Measurements from ENCODE around the gene SIN3B. TPM values are rescaled to one million over a fixed set of nuclear protein-coding genes. Genes with fewer than 3 reads are reported as not detected.

Gene SIN3B
- total RNA-seq, 2 donors from 2014 or later = 57.9 to 79.8 TPM

DNA sequence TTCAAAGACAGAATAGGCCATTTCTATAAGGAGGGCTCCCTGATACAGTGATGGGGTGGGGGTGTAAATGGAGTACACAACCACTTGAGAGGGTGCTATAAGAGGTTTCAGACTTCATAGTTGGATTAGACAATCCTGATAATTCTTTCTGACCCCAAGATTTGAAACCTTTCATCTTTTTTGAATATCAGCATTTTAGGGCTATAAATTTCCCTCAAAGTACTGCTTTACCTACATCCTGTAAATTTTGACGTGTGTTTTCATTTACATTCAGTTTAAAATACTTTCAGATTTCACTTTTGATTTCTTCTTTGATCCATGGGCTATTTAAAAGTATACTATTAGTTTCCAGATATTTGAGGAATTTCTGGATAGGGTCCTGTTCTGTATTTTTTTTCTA is 40.0 kb upstream of the SIN3B start:
- ATAC-seq (ENCODE audit: insufficient number of reproducible peaks, low FRiP score, low read depth) (no peak), DNase-seq (ENCODE audit: low spot score) (no peak)
- TF ChIP-seq, protein P1, sequence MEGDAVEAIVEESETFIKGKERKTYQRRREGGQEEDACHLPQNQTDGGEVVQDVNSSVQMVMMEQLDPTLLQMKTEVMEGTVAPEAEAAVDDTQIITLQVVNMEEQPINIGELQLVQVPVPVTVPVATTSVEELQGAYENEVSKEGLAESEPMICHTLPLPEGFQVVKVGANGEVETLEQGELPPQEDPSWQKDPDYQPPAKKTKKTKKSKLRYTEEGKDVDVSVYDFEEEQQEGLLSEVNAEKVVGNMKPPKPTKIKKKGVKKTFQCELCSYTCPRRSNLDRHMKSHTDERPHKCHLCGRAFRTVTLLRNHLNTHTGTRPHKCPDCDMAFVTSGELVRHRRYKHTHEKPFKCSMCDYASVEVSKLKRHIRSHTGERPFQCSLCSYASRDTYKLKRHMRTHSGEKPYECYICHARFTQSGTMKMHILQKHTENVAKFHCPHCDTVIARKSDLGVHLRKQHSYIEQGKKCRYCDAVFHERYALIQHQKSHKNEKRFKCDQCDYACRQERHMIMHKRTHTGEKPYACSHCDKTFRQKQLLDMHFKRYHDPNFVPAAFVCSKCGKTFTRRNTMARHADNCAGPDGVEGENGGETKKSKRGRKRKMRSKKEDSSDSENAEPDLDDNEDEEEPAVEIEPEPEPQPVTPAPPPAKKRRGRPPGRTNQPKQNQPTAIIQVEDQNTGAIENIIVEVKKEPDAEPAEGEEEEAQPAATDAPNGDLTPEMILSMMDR (IDR thresholded peaks at IDR 0.05) = no peak
- no peaks in the 10 kb centered on the region for H3K36me3 ChIP-seq
- no peaks in the 10 kb centered on the region for H3K27me3 ChIP-seq (replicated peaks; ENCODE audit: insufficient read depth)
- H3K9me3 ChIP-seq = peaks cover 18% of the 10 kb centered on the region
- no peak overlapping the region for H3K4me3 ChIP-seq
- H3K27ac ChIP-seq = no peak overlapping the region
- no peaks in the 10 kb centered on the region for H3K4me1 ChIP-seq (ENCODE audit: control insufficient read depth in 1 of 2, low read depth in 2 of 2)

DNA sequence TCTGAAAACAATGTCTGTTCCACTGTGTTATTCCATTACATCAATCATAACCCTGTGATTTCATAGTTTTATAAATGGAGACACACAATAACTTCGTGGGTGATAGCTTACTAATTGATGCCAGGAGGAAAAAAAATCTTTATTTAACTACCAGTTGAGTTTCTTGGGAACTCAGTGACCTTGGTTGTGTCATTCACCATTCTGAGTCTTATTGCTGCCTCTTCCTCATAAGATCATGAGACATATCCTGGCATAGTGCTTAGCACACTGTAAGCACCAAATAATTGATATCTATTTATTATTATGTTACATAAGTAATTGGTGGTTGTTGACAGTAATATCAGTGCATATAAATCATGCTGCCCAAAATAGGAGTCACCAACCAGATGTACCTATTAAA is 39.1 kb upstream of the SIN3B start:
- no peak for ATAC-seq (ENCODE audit: insufficient number of reproducible peaks, low FRiP score, low read depth)
- Histone ChIP-seq H3K36me3 (no peaks in the 10 kb centered on the region), H3K4me3 (no peak overlapping the region)

DNA sequence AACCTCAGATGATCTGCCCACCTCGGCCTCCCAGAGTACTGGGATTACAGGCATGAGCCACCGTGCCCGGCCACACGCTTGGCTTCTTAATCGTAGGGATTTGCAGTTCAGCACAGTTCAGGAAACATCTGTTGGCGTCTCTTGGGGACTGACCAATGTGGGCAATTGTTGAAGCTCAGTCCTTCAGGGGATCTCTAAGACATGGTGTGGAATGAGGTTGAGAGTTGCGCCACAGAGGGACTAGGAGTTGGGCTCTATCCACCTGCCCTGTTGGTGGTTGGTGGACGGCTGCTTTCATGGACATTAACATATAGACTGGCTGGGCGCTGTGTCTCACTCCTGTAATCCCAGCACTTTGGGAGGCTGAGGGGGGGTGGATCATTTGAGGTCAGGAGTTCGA is 37.3 kb upstream of the SIN3B start:
- no peak for DNase-seq (ENCODE audit: low spot score)
- H3K27me3 ChIP-seq (replicated peaks; ENCODE audit: insufficient read depth) = no peaks in the 10 kb centered on the region
- H3K4me3 ChIP-seq = no peak overlapping the region
- peaks cover 18% of the 10 kb centered on the region for H3K9me3 ChIP-seq
- no peaks in the 10 kb centered on the region for H3K36me3 ChIP-seq
- ATAC-seq (ENCODE audit: insufficient number of reproducible peaks, low FRiP score, low read depth) = no peak
- no peak overlapping the region for H3K27ac ChIP-seq
- TF ChIP-seq, protein P1 (IDR thresholded peaks at IDR 0.05) = no peak
- H3K4me1 ChIP-seq (ENCODE audit: control insufficient read depth in 1 of 2, low read depth in 2 of 2) = no peaks in the 10 kb centered on the region

More for the DNA sequence above, 39.1 kb upstream of the SIN3B start:
- no peaks in the 10 kb centered on the region for H3K27me3 ChIP-seq (replicated peaks; ENCODE audit: insufficient read depth)
- DNase-seq (ENCODE audit: low spot score) = no peak
- H3K9me3 ChIP-seq = peaks cover 18% of the 10 kb centered on the region
- H3K4me1 ChIP-seq (ENCODE audit: control insufficient read depth in 1 of 2, low read depth in 2 of 2) = no peaks in the 10 kb centered on the region
- TF ChIP-seq, protein P1 (IDR thresholded peaks at IDR 0.05) = no peak
- H3K27ac ChIP-seq = no peak overlapping the region

DNA sequence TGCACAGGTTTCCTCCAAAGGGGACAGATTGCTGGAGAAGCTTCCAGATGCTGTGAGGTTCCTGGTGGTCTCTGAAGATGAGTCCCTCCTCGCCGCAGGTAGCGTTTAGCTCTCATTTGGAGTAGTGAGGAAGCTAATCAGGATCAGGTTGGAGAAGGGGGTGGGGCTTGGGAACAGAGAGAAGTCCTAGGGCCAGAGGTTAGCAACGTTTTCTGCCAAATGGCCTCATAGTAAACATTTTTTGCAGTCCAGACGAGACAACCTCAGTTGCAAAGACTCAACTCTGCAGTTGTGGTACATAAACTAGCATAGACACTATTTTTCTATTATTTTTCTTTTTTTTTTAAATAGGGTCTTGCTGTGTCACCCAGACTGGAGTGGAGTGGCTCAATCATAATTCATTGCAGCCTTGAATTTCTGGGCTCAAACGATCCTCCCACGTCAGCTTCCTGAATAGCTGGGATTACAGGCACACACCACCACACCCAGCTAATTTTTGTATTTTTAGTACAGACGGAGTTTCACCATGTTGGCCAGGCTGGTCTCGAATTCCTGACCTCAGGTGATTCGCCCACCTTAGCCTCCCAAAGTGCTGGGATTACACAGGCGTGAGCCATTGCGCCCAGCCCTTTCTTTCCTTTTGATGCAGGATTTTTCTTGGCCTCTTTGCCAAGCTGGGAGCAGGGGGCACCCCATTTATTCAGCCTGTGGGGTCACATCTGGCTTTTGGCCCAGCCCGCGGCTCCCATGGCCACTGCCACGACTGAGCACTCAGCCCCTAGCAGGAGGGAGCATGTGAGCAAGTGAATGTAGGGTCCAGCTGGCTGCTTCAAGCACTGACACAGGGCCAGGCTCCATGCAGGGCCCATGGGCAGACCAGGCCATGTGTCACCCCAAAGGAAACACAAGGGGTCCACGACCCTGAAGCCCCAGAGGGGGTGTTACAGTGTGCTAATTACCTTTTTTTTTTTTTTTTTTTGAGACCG is 34.4 kb upstream of the SIN3B start:
- ATAC-seq (ENCODE audit: insufficient number of reproducible peaks, low FRiP score, low read depth) (no peak), DNase-seq (ENCODE audit: low spot score) (no peak)

DNA sequence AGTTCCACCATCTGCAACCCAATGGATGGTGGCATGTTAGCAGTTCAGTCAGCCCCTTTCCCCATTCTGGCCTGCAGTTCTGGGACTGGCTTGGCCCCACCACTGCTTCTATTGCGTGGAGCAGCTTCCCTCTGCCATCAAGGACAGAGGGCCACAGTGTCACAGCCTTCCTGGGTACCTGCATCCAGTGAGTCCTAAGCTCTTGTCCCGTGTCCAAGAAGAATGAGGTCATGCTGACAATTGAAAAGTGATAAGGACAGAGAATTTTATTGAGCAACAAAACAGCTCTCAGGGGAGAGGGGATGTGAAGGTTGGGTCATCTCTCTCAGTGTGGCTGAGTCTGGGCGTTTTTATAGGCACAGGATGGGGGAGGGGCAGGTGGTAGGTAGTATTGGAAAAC is 33.5 kb upstream of the SIN3B start:
- DNase-seq (ENCODE audit: low spot score) (no peak), ATAC-seq (ENCODE audit: insufficient number of reproducible peaks, low FRiP score, low read depth) (no peak)
- no peaks in the 10 kb centered on the region for H3K9me3 ChIP-seq
- H3K36me3 ChIP-seq = no peaks in the 10 kb centered on the region
- no peak overlapping the region for H3K27ac ChIP-seq
- no peaks in the 10 kb centered on the region for H3K4me1 ChIP-seq (ENCODE audit: control insufficient read depth in 1 of 2, low read depth in 2 of 2)
- TF ChIP-seq, protein P1 (IDR thresholded peaks at IDR 0.05) = no peak
- no peaks in the 10 kb centered on the region for H3K27me3 ChIP-seq (replicated peaks; ENCODE audit: insufficient read depth)
- H3K4me3 ChIP-seq = no peak overlapping the region

More for the DNA sequence above, 34.4 kb upstream of the SIN3B start:
- Histone ChIP-seq H3K4me1 (ENCODE audit: control insufficient read depth in 1 of 2, low read depth in 2 of 2) (no peaks in the 10 kb centered on the region), H3K27me3 (replicated peaks; ENCODE audit: insufficient read depth) (no peaks in the 10 kb centered on the region), H3K36me3 (no peaks in the 10 kb centered on the region), H3K27ac (no peak overlapping the region), H3K4me3 (no peak overlapping the region), H3K9me3 (peaks cover 5% of the 10 kb centered on the region)
- TF ChIP-seq, protein P1 (IDR thresholded peaks at IDR 0.05) = no peak
